Measurements from ENCODE around the gene HDAC9.

DNA sequence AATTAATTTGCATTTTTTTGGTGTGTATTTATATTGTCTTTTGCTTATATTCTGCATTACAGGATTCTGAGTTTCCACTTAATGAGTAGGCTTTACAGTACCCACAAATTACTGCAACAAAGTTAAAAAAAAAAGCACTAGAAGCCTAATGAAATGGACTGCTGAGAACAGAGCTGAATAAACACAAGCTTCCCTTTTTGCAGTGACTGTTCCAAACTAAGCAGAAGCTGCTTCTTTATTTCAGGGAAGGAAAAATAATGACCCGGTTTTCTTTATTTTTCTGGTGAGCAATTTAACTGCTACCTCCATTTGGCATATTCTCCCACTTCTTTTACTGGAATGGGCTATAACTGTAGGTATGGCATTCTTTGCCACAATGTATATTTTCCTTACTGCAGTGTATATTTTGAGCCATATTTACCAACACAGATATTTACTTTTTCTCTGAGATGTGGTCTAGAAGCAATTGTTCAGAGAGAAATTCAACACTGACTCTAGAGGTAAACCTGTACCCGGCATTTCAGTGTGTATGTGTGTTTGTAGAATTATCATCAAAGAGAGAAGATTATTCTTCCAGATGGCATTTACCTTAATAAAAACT lies 56.9 kb downstream of the HDAC9 start:
- TF ChIP-seq CTCF (IDR thresholded peaks at IDR 0.05) (no peak), EP300 (IDR thresholded peaks at IDR 0.05) (no peak), POLR2A (IDR thresholded peaks at IDR 0.05) (no peak), POLR2AphosphoS5 (IDR thresholded peaks at IDR 0.05) (no peak)
